ENCODE measurements around the gene BCAT1.

- TF ChIP-seq POLR2A (IDR thresholded peaks at IDR 0.05): no peak
- no peak for TF ChIP-seq CTCF (IDR thresholded peaks at IDR 0.05)
Measured at GRCh38 chr12:24808651-24809050, 140.2 kb downstream of the BCAT1 start.

Measured in Peyer's patch (tissue), 4 donors.